Peyer's patch (tissue), 4 donors: ENCODE data around the gene CPT1C. TPM values are rescaled to one million over a fixed set of nuclear protein-coding genes. Genes with fewer than 3 reads are reported as not detected.

Experiments
- DNase-seq, 3 donors: peaks; one replicate each; pipeline ENCODE4 v3.0.0-alpha.2; 2017 to 2019
- H3K27ac ChIP-seq, 4 donors: fragments of 200-600 bp; sonication (generic); one replicate each; pipeline ENCODE4 v1.5.1; 2016 to 2019
- H3K27me3 ChIP-seq, 2 donors: fragments of 200-600 bp; sonication (generic); one replicate each; pipeline ENCODE4 v1.5.1; 2019
- H3K36me3 ChIP-seq, 3 donors: fragments of 200-600 bp; sonication (generic); one replicate each; pipeline ENCODE4 v1.5.1; 2016 to 2019
- H3K4me1 ChIP-seq, 4 donors: fragments of 200-600 bp; sonication (generic); one replicate each; pipeline ENCODE4 v1.5.1; 2016 to 2019
- H3K4me3 ChIP-seq, 4 donors: fragments of 200-600 bp; sonication (generic); 1 replicate in 3 of 4; 2 replicates in 1 of 4; pipeline ENCODE4 v1.5.1; 2016 to 2019; ENCODE audit warnings: mild to moderate bottlenecking in 1 of 4
- H3K9me3 ChIP-seq, 4 donors: fragments of 200-600 bp; sonication (generic); one replicate each; pipeline ENCODE4 v1.5.1; 2016 to 2019; ENCODE audit warnings: mild to moderate bottlenecking in 1 of 4
- POLR2A ChIP-seq, 2 donors: fragments of 450-650 bp; IDR thresholded peaks; one replicate each; pipeline ENCODE4 v1.5.1; 2017; ENCODE audit warnings: antibody characterized with exemption in 2 of 2, mild to moderate bottlenecking in 2 of 2, moderate library complexity in 2 of 2
- total RNA-seq, 4 donors: library from RNA; depleted of rRNA; stranded (reverse); fragments of >200 nt; gene quantifications; one replicate each; pipeline ENCODE4 v1.1.0, GENCODE V29; 2016
- TF ChIP-seq, protein P1 (sequence below), 6 experiments: fragments of 450-650 bp in 4 of 6; fragments of 200-600 bp in 2 of 6; sonication (generic) in 1 of 6; IDR thresholded peaks; one replicate each; pipeline ENCODE4 v1.5.1; 2017 to 2019; ENCODE audit warnings: antibody characterized with exemption in 6 of 6, mild to moderate bottlenecking in 3 of 6, moderate library complexity in 1 of 6

CPT1C gene
- total RNA-seq, 4 donors from 2014 or later: 3.0 to 12.4 (median 5.6) TPM; not detected in 1

DNA sequence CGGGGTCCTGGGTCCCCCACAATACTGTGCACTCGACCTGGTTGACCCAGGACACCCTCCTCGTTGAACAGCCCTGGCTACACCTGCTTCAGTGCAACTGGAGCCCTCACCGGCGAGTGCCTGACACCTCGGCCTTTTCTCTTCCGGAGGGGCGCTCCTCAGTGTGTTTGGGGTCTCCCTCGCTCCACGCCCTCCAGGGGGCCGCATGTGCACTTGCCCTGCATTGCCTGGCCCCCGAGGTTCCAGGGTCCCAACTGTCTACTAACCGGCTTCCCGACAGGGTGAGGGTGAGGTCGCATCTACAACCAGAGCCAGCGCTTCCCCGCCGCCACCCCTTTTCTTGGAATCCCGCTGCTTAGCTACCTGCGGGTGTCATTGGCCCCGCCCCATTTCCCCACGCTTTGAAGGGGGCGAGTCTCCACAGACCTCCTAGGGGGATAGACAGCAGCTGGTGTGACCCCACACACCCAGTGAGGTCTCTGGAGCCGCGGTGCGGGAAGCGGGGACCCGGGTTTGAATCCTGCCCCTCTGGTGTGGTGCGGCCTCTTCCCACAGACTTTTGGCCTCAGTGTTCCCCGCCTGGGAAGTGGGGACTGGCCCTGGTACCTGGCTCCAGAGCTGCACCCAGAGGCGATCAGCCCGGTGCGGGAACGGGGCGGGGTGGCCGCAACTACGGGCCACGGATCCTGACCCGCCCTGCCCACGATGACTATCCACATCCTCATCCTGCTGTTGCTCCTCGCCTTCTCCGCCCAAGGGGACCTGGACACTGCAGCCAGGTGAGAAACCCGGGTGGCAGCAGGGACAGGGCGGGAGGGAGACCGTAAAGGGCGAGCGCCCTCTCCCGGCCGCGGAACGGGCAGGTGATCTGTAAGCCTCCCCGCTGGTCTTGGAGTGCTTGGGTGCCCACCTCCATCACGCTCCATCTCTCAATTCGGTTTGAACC lies 1.5 kb upstream of the CPT1C start, which contains the start of gene ADM5:
ADM5 (plus strand) TSS at position 462 of the 946 bp plus-strand sequence; CDS start at position 706, 244 bp downstream.
- peak in 2 of 3 donors; percentile 67 to 73 for DNase-seq
- H3K4me1 ChIP-seq: peaks cover 0 to 29% (median 14%) of the 10 kb centered on the region in 4 donors
- H3K27me3 ChIP-seq: peaks cover 0 to 15% of the 10 kb centered on the region in 2 donors
- H3K27ac ChIP-seq: peak within 1 kb of the TSS in 3 of 4 donors; percentile 9 to 46 (median 31)
- peaks cover 0 to 37% (median 0%) of the 10 kb centered on the region in 3 donors for H3K36me3 ChIP-seq
- H3K4me3 ChIP-seq: peak within 1 kb of the TSS; percentile 29 to 47 (median 40)
- H3K9me3 ChIP-seq: no peaks in the 10 kb centered on the region
- TF ChIP-seq POLR2A (IDR thresholded peaks at IDR 0.05): no peak
- TF ChIP-seq, protein P1, sequence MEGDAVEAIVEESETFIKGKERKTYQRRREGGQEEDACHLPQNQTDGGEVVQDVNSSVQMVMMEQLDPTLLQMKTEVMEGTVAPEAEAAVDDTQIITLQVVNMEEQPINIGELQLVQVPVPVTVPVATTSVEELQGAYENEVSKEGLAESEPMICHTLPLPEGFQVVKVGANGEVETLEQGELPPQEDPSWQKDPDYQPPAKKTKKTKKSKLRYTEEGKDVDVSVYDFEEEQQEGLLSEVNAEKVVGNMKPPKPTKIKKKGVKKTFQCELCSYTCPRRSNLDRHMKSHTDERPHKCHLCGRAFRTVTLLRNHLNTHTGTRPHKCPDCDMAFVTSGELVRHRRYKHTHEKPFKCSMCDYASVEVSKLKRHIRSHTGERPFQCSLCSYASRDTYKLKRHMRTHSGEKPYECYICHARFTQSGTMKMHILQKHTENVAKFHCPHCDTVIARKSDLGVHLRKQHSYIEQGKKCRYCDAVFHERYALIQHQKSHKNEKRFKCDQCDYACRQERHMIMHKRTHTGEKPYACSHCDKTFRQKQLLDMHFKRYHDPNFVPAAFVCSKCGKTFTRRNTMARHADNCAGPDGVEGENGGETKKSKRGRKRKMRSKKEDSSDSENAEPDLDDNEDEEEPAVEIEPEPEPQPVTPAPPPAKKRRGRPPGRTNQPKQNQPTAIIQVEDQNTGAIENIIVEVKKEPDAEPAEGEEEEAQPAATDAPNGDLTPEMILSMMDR (IDR thresholded peaks at IDR 0.05): peak in 4 of 6 experiments; percentile 35 to 49 (median 46)

DNA sequence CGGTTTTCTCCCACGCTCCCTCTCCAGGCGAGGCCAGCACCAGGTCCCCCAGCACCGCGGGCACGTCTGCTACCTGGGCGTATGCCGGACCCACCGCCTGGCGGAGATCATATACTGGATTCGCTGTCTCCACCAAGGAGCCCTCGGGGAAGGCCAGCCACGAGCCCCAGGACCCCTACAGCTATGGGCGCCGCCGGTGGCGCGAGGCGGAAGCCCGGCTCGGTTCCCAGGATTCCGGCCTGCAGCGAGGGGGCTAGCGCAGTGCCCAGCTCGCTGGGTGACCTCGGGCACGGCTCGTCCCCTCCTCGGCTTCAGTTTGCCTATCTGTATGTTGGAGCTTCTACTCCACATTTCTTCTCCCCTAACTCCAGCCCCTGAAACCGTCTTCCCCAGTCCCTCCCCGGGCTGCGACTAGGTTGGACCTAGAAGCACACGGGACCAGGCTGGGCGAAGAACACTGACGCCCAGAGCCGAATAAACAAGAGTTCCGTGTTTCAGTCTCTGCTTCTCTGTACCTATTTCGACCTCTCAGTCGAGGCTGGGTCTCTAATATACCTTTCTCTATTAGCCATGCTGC lies 749 bp upstream of the CPT1C start:
- peaks cover 0 to 31% (median 0%) of the 10 kb centered on the region in 3 donors for H3K36me3 ChIP-seq

DNA sequence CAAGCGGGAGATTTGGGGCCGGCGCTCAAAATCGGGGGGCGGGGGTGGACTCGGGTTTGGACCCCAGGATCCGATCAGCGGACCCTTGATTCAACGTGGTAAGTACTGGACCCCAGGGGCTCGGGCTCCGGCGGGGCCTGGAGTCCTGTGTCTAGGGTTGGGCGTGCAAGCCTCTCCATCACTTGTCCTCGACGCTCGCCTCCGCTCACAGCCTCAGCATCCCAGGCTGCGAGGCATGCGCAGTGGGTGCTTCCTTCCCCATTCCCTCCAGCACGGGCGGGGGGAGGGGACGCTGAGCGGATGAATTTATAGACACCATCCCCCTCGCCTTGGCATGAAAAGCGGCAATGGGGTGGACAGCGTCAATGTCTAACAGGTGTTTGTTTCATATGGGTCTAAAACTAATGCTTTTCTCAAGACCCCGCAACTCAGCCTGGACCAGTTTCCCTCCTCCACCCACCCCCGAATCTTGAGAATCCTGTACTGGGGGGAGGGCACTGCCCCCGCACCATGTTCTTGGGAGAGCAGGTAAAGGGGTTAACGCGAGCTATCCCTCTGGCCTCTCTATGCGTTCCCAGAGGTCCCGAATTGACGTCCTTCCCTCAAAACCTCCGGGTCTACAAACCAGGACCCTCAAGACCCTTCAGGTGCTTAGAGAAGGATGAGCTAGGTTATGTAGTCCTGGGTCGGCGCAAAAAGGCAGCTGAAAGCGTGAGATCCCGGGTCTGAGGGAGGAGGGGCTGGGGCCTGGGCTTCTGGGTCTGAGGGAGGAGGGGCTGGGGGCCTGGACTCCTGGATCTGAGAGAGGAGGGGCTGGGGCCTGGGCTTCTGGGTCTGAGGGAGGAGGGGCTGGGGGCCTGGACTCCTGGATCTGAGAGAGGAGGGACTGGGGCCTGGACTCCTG lies 579 bp downstream of the CPT1C start:
- Histone ChIP-seq H3K27me3 (peaks cover 0 to 15% of the 10 kb centered on the region in 2 donors), H3K9me3 (no peaks in the 10 kb centered on the region), H3K4me1 (peaks cover 0 to 29% (median 14%) of the 10 kb centered on the region in 4 donors), H3K36me3 (peaks cover 0 to 18% (median 0%) of the 10 kb centered on the region in 3 donors), H3K4me3 (peak overlapping the region; percentile 29 to 47 (median 40)), H3K27ac (peak overlapping the region in 1 of 4 donors; percentile 31)
- DNase-seq: peak in 1 of 3 donors; percentile 43
- TF ChIP-seq, protein P1 (IDR thresholded peaks at IDR 0.05): no peak
- TF ChIP-seq POLR2A (IDR thresholded peaks at IDR 0.05): no peak

More for the DNA sequence above, 749 bp upstream of the CPT1C start:
- peaks cover 0 to 29% (median 14%) of the 10 kb centered on the region in 4 donors for H3K4me1 ChIP-seq
- H3K27ac ChIP-seq: peak overlapping the region in 3 of 4 donors; percentile 9 to 46 (median 31)
- peak overlapping the region; percentile 29 to 47 (median 40) for H3K4me3 ChIP-seq
- DNase-seq: no peak
- TF ChIP-seq POLR2A (IDR thresholded peaks at IDR 0.05): no peak
- TF ChIP-seq, protein P1 (IDR thresholded peaks at IDR 0.05): peak in 1 of 6 experiments; percentile 0
- H3K27me3 ChIP-seq: peaks cover 0 to 15% of the 10 kb centered on the region in 2 donors
- H3K9me3 ChIP-seq: no peaks in the 10 kb centered on the region

DNA sequence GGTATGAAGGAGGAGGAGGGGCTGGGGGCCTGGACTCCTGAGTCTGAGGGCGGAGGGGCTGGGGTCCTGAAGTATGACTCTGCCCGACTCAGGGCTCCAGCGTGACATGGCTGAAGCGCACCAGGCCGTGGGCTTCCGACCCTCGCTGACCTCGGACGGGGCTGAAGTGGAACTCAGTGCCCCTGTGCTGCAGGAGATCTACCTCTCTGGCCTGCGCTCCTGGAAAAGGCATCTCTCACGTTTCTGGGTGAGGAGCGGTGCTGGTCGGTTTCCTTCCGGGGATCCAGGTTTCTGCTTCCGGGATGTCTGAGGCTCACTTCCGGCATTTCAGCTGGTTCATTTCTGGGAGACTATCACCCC lies 1.2 kb downstream of the CPT1C start:
- H3K27me3 ChIP-seq: peaks cover 0 to 15% of the 10 kb centered on the region in 2 donors
- TF ChIP-seq, protein P1 (IDR thresholded peaks at IDR 0.05): no peak
- no peak for TF ChIP-seq POLR2A (IDR thresholded peaks at IDR 0.05)
- no peak for DNase-seq
- peak overlapping the region in 1 of 4 donors; percentile 46 for H3K4me3 ChIP-seq
- H3K36me3 ChIP-seq: peaks cover 0 to 11% (median 0%) of the 10 kb centered on the region in 3 donors
- no peaks in the 10 kb centered on the region for H3K9me3 ChIP-seq
- H3K27ac ChIP-seq: no peak overlapping the region
- peaks cover 0 to 29% (median 14%) of the 10 kb centered on the region in 4 donors for H3K4me1 ChIP-seq
